H9 (cell line): ENCODE results near the gene GUCY2F. TPM values are rescaled to one million over a fixed set of nuclear protein-coding genes. Genes with fewer than 3 reads are reported as not detected.
A peak's percentile ranks its signal among the peaks of the same experiment; 100 is the strongest.

ENCODE experiments used
- DNase-seq: peaks from one replicate; pipeline ENCODE4 v3.0.0-alpha.2; 2017
- H2AFZ ChIP-seq: one replicate; pipeline ENCODE4 v1.6.1; 2013; ENCODE audit warnings: mild to moderate bottlenecking, low read length, control low read depth, moderate library complexity
- H2AK5ac ChIP-seq: 2 replicates; pipeline ENCODE4 v1.6.1; 2013; ENCODE audit warnings: low read length, control low read depth, mixed read lengths; ENCODE audit not compliant: insufficient read length
- H2BK120ac ChIP-seq: one replicate; pipeline ENCODE4 v1.6.1; 2013; ENCODE audit warnings: low read depth, mild to moderate bottlenecking, low read length, control low read depth, inconsistent platforms; ENCODE audit not compliant: poor library complexity, severe bottlenecking
- H2BK12ac ChIP-seq: 2 replicates; pipeline ENCODE4 v1.6.1; 2013; ENCODE audit warnings: low read length, control low read depth, mixed read lengths, low read depth; ENCODE audit not compliant: insufficient read length
- H2BK15ac ChIP-seq: 2 replicates; pipeline ENCODE4 v1.6.1; 2013; ENCODE audit warnings: low read depth, low read length, control low read depth
- H2BK20ac ChIP-seq: one replicate; pipeline ENCODE4 v1.6.1; 2013; ENCODE audit warnings: low read depth, mild to moderate bottlenecking, low read length, control low read depth, inconsistent platforms; ENCODE audit not compliant: poor library complexity, severe bottlenecking
- H2BK5ac ChIP-seq: 2 replicates; pipeline ENCODE4 v1.6.1; 2013; ENCODE audit warnings: low read length, control low read depth, mixed read lengths; ENCODE audit not compliant: insufficient read length
- H3K14ac ChIP-seq: 2 replicates; pipeline ENCODE4 v1.6.1; 2013; ENCODE audit warnings: low read length, control low read depth; ENCODE audit not compliant: insufficient read depth
- H3K18ac ChIP-seq: 2 replicates; pipeline ENCODE4 v1.6.1; 2013; ENCODE audit warnings: low read depth, mild to moderate bottlenecking, mixed read lengths, low read length, control low read depth; ENCODE audit not compliant: insufficient read length
- H3K23ac ChIP-seq: 2 replicates; pipeline ENCODE4 v1.6.1; 2013; ENCODE audit warnings: low read length, control low read depth, mixed read lengths, low read depth; ENCODE audit not compliant: insufficient read length
- H3K23me2 ChIP-seq: 2 replicates; pipeline ENCODE4 v1.6.1; 2013; ENCODE audit warnings: low read depth, mild to moderate bottlenecking, mixed read lengths, low read length, control low read depth; ENCODE audit not compliant: insufficient read length, poor library complexity, severe bottlenecking
- H3K27ac ChIP-seq: 2 replicates; pipeline ENCODE4 v1.5.1; 2013; ENCODE audit warnings: low read length, control low read depth, mixed read lengths, low read depth; ENCODE audit not compliant: insufficient read length
- H3K27me3 ChIP-seq: 2 replicates; pipeline ENCODE4 v1.6.1; 2013; ENCODE audit warnings: low read length, control low read depth, inconsistent platforms; ENCODE audit not compliant: insufficient read depth
- H3K4ac ChIP-seq: 2 replicates; pipeline ENCODE4 v1.6.1; 2013; ENCODE audit warnings: low read depth, mild to moderate bottlenecking, control low read depth, inconsistent platforms, low read length, moderate library complexity
- H3K4me1 ChIP-seq: 2 replicates; pipeline ENCODE4 v1.6.1; 2013; ENCODE audit warnings: low read length, control low read depth, inconsistent platforms; ENCODE audit not compliant: insufficient read depth
- H3K4me2 ChIP-seq: 2 replicates; pipeline ENCODE4 v1.6.1; 2013; ENCODE audit warnings: low read length, control low read depth, mixed read lengths; ENCODE audit not compliant: insufficient read length, insufficient read depth
- H3K56ac ChIP-seq: 2 replicates; pipeline ENCODE4 v1.6.1; 2013; ENCODE audit warnings: low read depth, mild to moderate bottlenecking, mixed read lengths, low read length, control low read depth; ENCODE audit not compliant: insufficient read length
- H3K79me1 ChIP-seq: 2 replicates; pipeline ENCODE4 v1.6.1; 2013; ENCODE audit warnings: low read depth, mild to moderate bottlenecking, moderate library complexity, low read length, control low read depth, inconsistent platforms; ENCODE audit not compliant: insufficient read depth, poor library complexity, severe bottlenecking
- H3K79me2 ChIP-seq: 2 replicates; pipeline ENCODE4 v1.6.1; 2013; ENCODE audit warnings: low read length, control low read depth, inconsistent platforms; ENCODE audit not compliant: insufficient read depth
- H3K9ac ChIP-seq: 2 replicates; pipeline ENCODE4 v1.6.1; 2013; ENCODE audit warnings: low read length, control low read depth, mixed read lengths; ENCODE audit not compliant: insufficient read length; ENCODE audit errors: extremely low read depth
- H3K9me3 ChIP-seq: one replicate; pipeline ENCODE4 v1.6.1; 2013; ENCODE audit warnings: low read depth, low read length, inconsistent platforms; ENCODE audit not compliant: control insufficient read depth
- H3T11ph ChIP-seq: one replicate; pipeline ENCODE4 v1.6.1; 2013; ENCODE audit warnings: mild to moderate bottlenecking, low read length, control low read depth, inconsistent platforms
- H4K20me1 ChIP-seq: one replicate; pipeline ENCODE4 v1.6.1; 2013; ENCODE audit not compliant: control insufficient read depth, insufficient read length, insufficient read depth
- H4K5ac ChIP-seq: 2 replicates; pipeline ENCODE4 v1.6.1; 2013; ENCODE audit warnings: low read depth, mild to moderate bottlenecking, mixed read lengths, low read length, control low read depth; ENCODE audit not compliant: insufficient read length
- H4K8ac ChIP-seq: replicated peaks from 2 replicates; pipeline ENCODE4 v1.6.1; 2013; ENCODE audit warnings: low read length, control low read depth, mixed read lengths, low read depth; ENCODE audit not compliant: insufficient read length
- H4K91ac ChIP-seq: 2 replicates; pipeline ENCODE4 v1.6.1; 2013; ENCODE audit warnings: low read depth, mild to moderate bottlenecking, moderate library complexity, mixed read lengths, low read length, control low read depth; ENCODE audit not compliant: insufficient read length
- H3K27ac Mint-ChIP-seq, 3 experiments: 2 replicates in 2 of 3; 3 replicates in 1 of 3; pipeline ENCODE4 v1.8.0; 2020 to 2021; ENCODE audit warnings: mixed read lengths in 3 of 3, mild to moderate bottlenecking in 1 of 3, moderate library complexity in 1 of 3
- H3K27me3 Mint-ChIP-seq: 2 replicates; pipeline ENCODE4 v1.8.0; 2021; ENCODE audit warnings: low read depth, mild to moderate bottlenecking, moderate library complexity, mixed read lengths
- H3K36me3 Mint-ChIP-seq, 3 experiments: 2 replicates in 2 of 3; 3 replicates in 1 of 3; pipeline ENCODE4 v1.8.0; 2020 to 2021; ENCODE audit warnings: low read depth in 3 of 3, mixed read lengths in 3 of 3; ENCODE audit not compliant: insufficient read depth in 1 of 3
- H3K4me1 Mint-ChIP-seq, 2 experiments: 2 replicates each; pipeline ENCODE4 v1.8.0; 2020; ENCODE audit warnings: mixed read lengths in 2 of 2
- H3K4me3 Mint-ChIP-seq, 2 experiments: 2 replicates in 1 of 2; 3 replicates in 1 of 2; pipeline ENCODE4 v1.8.0; 2020 to 2021; ENCODE audit warnings: mild to moderate bottlenecking in 2 of 2, mixed read lengths in 2 of 2, moderate library complexity in 1 of 2
- H3K9me3 Mint-ChIP-seq, 2 experiments: 2 replicates in 1 of 2; 3 replicates in 1 of 2; pipeline ENCODE4 v1.8.0; 2020; ENCODE audit warnings: mild to moderate bottlenecking in 2 of 2, mixed read lengths in 2 of 2, moderate library complexity in 1 of 2
- CTCF ChIP-seq: fragments of 200-600 bp; sonication (generic); conservative IDR thresholded peaks from 3 replicates; pipeline ENCODE4 v1.8.0; 2021; ENCODE audit warnings: antibody characterized with exemption, mild to moderate bottlenecking
- WGBS: extraction: QIAGEN DNeasy Blood & Tissue Kit; methylation state at CpG from one replicate; pipeline ENCODE4 v1.1.7; 2013; ENCODE audit warnings: missing lambda C conversion rate, low lambda C conversion rate, mixed read lengths; ENCODE audit not compliant: insufficient read length; ENCODE audit errors: extremely low coverage; 5-methylcytosine and 5-hydroxymethylcytosine counted together
- total RNA-seq: library from RNA; stranded (reverse); gene quantifications from 2 replicates; pipeline ENCODE4 v1.2.1, GENCODE V29; 2021

GUCY2F gene
- total RNA-seq, 1 experiment from 2014 or later, result 0.11 TPM

GRCh38 chrX:109393859-109394258 is 88.0 kb downstream of the GUCY2F start:
- no peak overlapping the region for H2AFZ ChIP-seq
- peak; percentile 55 for DNase-seq
- WGBS, result no CpG with 5 or more reads among the region's 1 CpG

More at GRCh38 chrX:109393859-109394258, 88.0 kb downstream of the GUCY2F start:
- Histone ChIP-seq H3T11ph (no peak overlapping the region), H4K5ac (no peak overlapping the region), H2BK5ac (no peak overlapping the region), H2AK5ac (no peak overlapping the region), H2BK20ac (no peak overlapping the region), H3K23me2 (no peaks in the 10 kb centered on the region), H3K9me3 (no peaks in the 10 kb centered on the region), H2BK120ac (no peak overlapping the region), H3K4ac (no peak overlapping the region), H2BK12ac (no peak overlapping the region), H3K18ac (no peak overlapping the region), H4K20me1 (no peaks in the 10 kb centered on the region), H3K4me1 (no peaks in the 10 kb centered on the region), H2BK15ac (no peak overlapping the region), H3K4me2 (no peak overlapping the region), H3K27ac (no peak overlapping the region), H3K9ac (no peak overlapping the region), H4K91ac (no peak overlapping the region), H3K79me1 (no peaks in the 10 kb centered on the region), H3K27me3 (no peaks in the 10 kb centered on the region), H3K56ac (no peak overlapping the region), H4K8ac (no peak overlapping the region), H3K14ac (no peak overlapping the region), H3K23ac (no peak overlapping the region), H3K79me2 (no peaks in the 10 kb centered on the region)
- peaks cover 18 to 24% of the 10 kb centered on the region in 2 experiments for H3K4me1 Mint-ChIP-seq
- peak; percentile 68 for TF ChIP-seq CTCF
- H3K27ac Mint-ChIP-seq, result no peak overlapping the region
- peaks cover 3% of the 10 kb centered on the region; the same call in 1 of the 2 replicates for H3K27me3 Mint-ChIP-seq
- no peak overlapping the region; a peak in 1 of 5 replicates for H3K4me3 Mint-ChIP-seq
- H3K36me3 Mint-ChIP-seq, result no peaks in the 10 kb centered on the region
- no peaks in the 10 kb centered on the region for H3K9me3 Mint-ChIP-seq
